Fibroblast of skin of left biceps (primary cell): ENCODE results near the gene VAMP1.
A peak's percentile ranks its signal among the peaks of the same experiment; 100 is the strongest.

ENCODE experiments used
- DNase-seq, 2 experiments: peaks; one replicate each; pipeline ENCODE4 v3.0.0-alpha.2; 2013; ENCODE audit warnings: low read depth in 2 of 2

VAMP1 gene

GRCh38 chr12:6425590-6426531, 44.6 kb downstream of the VAMP1 start:
- no peak for DNase-seq

GRCh38 chr12:6424866-6425265, 45.6 kb downstream of the VAMP1 start:
- DNase-seq: no peak

GRCh38 chr12:6424008-6424347, 46.5 kb downstream of the VAMP1 start:
- DNase-seq: no peak

- DNase-seq: peak; percentile 71 to 77
Measured at GRCh38 chr12:6423267-6424007, 47.0 kb downstream of the VAMP1 start.

- DNase-seq: no peak
Measured at GRCh38 chr12:6420364-6420763, 50.1 kb downstream of the VAMP1 start.

- no peak for DNase-seq
Measured at GRCh38 chr12:6418796-6419195, 51.7 kb downstream of the VAMP1 start.

- no peak for DNase-seq
Measured at GRCh38 chr12:6416596-6416995, 53.9 kb downstream of the VAMP1 start.
